ENCODE results near the gene BMPER.

- TF ChIP-seq CTCF (conservative IDR thresholded peaks at IDR 0.05) (no peak), ZFX (IDR thresholded peaks at IDR 0.05) (no peak)
Observed at GRCh38 chr7:33893377-33893776, 12.0 kb upstream of the BMPER start.
